Stimulated activated CD4-positive, alpha-beta T cell treated with anti-CD3 and anti-CD28 coated beads, TNF-alpha, amount 100 ng/mL, for 1 hour (primary cell): ENCODE measurements around the gene HRH1.

Experiments used
- DNase-seq, 3 donors: peaks; one replicate each; pipeline ENCODE4 v3.0.0-alpha.2; 2020; ENCODE audit warnings: low read depth in 3 of 3, low spot score in 1 of 3

HRH1 gene

DNA sequence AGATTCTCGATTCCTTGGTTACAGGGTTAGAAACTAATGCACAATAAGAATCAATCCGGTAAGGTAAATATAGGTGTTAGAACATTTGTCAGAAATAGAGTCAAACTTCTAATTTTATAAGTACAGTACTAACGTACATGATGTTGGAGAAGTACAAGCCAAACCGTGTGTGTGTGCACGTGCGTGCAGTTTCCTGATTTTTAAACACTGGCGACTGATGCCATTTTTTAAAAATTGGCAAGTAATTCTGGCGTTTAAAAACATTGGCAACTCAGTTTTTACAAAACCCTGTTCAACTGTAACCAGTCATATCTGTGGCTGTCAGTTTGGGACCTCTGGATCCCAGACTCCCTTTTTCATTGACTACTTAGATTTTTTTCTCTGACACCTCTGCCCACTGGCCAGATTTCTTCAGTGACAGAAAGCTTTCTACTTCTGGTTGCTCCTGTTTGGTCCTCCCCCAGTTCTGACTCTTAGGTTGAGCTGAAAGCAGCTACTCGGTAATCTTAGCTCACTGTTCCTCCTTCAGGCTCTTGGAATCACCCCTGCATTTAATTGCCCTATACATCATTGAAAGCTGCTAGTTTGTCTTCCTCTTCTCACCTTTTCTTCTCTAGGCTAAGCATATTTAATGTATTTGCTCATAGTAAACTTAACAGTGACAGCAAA, 118.7 kb downstream of the HRH1 start:
- no peak for DNase-seq

DNA sequence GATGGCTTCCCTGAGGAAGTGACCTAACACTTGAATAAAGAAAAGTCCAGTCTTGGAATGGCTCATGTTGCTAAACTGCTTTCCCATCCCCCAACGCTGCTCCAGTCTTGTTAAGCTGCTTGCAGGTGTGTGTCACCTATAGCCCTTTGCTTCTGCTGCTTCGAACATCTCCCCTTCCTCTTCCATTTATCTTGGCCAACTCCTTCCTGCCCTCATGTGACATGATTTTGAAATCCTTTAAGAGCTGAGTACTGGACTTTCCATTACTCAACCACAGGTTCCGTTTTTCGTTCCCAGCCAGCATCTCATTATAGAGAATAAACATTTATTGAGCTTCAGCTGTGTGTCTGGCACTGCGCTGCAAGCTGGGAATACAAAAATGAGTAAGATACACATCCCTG, 119.6 kb downstream of the HRH1 start:
- no peak for DNase-seq

DNA sequence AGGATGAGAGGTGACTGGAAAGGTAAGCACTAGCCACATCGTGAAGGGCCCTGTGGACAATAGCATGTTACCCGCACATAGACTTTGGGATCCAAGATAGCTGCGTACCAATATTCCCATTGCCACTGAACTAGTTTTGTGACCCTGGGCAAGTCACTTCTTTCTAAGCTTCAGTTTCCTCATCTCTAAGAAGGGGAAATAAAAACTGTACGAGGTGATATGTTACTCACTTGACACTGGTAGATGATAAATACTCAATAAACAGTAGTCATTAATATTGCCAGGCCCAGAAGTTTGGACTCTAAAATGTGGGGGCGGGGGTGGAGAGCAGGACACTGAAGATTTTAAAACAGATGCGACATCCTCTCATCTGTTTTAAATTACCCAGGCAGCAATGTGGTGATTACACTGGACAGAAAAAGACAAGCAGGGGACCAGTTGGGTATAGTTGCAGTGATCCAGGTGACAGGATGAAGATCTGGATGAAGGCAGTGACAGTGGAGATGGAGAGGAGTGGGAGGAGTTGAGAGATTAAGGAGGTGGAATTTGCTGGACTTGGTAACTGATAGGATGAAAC, 120.4 kb downstream of the HRH1 start:
- no peak for DNase-seq

DNA sequence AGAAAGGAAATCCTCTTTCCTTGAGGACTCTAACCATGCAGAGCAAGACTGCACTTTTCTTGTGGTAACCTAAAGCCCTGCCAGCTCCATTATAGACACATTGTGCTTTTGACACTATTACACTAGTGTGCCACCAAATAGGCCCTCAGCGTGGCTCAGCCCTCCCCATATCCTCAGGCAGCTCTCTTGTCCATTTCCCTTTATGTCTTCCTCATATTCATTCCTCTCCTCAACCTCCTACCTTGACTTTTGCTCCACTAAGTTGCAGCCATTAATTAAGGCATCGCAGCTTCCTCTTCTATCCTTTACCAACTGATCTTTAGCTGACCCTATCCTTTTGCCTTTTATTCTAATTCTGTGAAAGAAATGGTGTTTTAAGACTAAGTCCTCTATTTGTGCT, 121.6 kb downstream of the HRH1 start:
- no peak for DNase-seq

DNA sequence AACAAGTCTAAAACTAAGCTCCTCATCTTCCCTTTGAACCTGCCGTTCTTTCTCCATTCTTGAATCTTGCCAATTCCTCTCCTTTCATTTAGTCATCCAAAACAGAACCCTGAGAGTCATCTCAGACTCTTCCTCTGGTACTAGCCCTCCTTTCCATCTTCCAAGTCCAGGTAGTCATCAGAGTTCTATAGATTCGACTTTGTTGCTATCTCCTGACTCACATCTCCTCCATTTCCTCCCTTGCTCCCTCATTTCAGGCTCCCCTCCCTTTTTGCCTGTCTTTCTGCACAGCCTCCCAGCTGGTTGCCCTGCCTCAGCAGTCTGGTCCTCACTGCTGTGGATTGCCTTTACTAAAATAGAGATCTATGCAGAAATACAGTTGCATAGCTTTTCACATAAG, 122.6 kb downstream of the HRH1 start:
- no peak for DNase-seq

DNA sequence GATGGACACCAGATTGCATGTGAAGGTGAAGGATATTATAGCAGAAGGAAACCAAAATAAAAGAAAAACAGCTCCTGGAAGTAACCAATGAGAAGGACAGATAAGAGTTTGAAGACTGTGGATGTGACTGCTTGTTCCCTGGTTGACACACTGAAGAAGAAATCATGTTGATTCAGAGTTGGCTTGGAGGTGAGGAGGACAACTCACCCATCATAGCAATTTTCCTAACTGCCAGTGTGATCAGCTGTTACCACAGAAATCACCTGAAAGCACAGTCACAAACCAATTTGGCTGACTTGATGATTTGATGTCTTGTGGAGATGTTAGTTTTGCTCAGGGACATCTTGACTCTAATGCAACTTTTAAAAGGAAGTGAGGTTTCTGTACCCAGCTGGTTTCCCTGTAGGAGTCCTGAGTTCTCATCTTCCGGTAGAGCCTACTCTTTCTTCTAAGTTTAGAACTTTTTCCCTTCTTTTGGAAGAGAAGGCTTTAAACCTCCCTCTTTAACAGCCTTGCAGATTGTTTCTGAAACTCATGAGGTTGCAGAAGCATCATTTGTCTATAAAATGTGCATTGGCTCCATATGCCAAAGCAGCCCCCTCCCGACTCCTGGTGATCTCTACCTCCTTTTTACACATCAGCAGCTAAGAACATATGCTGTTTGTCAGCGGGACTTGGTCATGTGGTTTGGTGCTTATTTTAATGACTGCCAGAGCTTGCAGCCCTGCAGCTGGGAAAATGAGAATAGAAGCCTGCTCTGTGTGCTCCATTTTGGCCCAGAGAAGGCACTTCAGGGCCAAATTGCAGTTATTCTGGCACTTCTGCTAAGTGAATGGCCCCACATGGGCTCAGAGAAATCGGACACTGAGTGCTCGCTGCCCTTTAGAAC, 128.2 kb downstream of the HRH1 start:
- no peak for DNase-seq

DNA sequence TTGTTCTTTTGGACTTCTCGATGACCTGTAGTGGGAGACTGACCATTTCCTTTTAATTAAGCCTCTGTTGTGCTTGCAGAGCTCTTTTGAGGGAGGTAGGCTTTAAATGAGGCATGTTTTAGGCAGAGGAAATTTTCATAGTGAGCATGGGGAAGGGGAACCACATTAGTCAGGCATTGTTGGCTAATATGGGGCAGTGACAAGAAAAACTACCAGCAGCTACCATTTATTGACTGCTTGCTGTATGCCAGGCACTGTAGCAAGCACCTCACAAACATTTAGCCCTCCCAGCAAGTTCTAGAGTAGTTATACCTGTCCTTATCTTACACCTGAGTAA, 128.8 kb downstream of the HRH1 start:
- no peak for DNase-seq

DNA sequence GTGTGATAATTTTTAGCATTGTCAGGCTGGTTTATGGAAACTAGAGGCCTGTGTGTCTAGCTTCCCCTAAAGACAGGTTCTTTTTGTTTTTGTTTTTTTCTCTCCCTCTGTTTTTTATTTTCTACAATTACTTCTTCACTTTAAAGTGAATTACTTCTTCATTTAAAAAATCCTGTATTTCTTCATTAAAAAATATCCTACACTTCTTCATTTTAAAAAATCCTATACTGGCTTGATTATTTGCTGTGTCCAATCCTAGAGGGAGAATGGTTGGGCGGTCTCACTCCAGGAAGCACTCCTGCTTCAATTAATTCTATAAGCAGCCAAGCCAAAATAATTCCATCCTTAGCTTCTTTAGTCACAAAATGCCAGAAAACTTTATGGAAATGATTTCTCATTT, 129.7 kb downstream of the HRH1 start:
- no peak for DNase-seq

DNA sequence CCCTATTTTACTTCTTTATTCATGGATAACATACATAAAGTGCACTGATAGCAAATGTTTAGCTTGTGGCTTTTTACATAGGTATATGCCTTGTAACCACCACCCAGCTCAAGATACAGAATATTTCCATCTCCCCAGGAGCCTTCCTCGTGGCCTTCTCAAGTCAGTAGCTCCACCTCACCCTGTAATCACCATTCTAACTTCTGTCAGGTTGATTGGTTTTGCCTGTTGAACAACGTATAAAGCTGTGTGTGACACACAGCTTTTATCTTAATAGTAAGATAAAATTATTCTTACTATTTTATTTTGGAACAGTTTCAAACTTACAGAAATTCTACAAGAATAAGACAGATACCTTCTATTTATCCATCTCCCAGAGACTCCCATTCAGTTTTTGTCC, 131.2 kb downstream of the HRH1 start:
- no peak for DNase-seq

DNA sequence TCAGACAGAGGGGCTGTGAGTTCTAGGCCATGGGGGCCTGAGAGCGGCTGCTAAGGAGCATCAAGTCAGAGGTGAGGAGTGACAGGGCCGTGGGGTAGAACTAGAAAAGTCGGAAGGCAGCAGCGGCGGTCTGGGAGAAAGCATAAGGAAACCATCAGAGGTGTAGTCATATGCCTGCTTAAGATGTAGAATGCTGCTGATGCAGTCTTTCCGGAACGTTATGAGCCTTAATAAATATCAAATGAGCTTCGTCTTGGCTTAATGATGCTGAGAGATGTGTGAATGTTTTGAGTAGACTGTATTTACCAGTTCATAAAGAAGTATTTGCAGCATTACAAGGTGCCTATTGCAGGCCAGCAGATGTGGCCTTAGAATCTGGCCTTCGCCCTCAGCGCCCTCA, 133.1 kb downstream of the HRH1 start:
- DNase-seq = no peak

DNA sequence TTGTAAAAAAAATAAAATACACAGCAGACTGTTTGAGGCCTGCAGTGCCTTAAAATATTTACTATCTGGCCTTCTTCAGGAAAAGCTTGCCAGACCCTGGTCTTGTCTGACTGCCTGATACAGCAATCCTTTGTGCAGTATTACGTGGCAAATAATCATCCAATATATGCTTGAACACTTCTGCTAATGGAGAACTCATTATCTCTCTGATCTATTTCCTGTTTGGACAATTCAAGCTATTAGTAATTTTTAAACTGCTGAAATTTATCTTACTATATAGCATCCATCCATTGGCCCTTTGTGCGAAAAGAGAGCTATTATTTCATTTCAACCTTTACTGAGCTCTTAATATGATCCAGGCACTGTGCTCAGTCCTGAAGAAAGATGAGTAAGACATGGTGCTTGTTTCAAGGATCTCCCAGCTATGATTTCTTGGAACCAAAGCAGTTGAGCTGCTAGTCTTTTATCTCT, 133.8 kb downstream of the HRH1 start:
- DNase-seq = no peak

DNA sequence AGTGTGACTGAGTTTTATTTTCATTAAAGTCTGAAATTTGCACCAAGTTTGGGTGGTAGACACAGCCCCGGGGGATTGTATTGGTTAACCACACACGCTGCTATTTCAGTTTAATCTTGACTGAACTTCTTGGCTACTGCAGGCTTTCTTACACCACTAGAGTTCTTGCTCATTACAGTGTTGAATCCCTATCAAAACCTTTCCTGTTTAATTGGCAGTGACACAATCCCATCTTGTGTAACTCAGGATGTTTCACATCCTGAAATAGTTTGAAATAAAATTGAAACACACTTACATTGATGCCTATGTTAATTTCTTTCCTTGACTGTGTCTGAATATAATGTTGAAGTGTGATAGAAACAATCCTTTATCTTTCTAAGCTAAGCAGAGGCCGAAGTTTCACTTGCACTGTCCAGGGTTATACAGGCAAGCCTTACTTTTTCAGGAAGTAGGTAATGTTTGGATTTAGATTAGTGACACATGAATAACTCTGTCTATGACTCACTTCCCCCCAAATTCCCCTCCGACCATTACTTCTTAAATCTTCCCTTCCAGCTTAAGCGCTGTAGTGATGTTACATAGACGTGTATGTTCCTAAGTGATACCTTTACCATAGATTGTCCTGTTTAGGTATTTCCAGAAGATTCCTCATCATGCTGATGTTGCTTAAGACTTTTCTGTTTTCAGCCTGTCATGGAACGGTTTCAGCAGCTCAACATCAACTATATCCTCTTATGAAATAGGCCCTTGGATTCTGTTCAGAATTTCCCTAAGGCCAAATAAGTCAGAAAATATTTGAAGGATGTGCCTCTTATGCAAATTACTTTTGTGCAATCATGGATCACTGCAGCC, 134.7 kb downstream of the HRH1 start:
- DNase-seq = no peak

DNA sequence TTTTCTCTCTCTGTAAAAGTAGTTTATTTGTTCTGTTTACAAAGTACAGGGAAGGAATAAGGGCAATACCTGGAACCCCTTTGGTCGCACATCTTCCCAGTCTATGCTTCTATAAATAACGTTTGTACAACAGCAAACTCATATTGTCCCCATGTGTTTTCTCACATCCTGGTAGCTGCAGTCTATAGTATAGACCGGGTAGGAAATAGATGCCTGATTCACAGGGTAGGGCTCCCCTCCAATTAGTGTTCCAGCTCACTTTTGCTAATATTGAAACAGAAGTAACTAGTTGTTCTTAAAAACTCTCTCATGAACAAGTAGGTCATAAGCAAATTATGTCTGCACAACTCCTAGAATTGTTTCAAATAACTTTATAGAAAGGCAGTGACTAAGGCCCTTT, 135.6 kb downstream of the HRH1 start:
- no peak for DNase-seq

DNA sequence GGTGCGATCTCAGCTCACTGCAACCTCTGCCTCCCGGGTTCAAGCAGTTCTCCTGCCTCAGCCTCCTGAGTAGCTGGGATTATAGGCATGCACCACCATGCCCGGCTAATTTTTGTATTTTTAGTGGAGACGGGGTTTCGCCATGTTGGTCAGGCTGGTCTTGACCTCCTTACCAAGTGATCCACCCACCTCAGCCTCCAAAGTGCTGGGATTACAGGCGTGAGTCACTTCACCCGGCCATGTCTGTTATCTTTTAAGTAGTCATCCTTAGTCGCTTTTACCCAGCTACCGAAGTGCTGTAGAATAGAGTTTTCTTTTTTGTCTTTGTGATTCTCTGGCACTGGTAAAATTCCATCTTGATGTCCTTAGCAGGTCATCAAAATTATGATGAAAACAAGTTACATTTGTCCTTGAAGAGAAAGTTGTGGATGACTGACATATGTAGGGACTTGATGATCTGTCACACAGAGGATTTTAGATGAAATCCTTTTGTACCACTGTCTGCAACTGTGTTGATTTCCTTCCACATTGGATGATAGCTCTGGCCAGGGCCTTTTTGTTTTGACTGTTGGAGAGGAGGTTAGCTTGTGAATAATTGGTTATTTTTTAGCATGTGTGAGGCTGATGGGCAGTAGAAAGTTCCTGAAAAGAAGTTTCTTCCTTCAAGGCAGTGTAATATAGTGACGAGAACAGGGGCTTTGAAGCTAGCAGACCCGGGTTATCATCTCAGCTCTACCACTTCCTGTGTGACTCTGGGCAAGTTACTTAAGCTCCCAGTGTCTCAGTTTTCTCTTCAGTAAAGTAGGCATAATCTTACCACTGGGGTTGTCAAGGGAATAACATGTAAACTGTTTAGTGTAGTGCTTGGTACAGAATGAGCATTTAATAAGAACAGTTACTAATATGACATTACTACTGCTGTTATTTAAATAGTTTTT, 136.7 kb downstream of the HRH1 start:
- DNase-seq = no peak

DNA sequence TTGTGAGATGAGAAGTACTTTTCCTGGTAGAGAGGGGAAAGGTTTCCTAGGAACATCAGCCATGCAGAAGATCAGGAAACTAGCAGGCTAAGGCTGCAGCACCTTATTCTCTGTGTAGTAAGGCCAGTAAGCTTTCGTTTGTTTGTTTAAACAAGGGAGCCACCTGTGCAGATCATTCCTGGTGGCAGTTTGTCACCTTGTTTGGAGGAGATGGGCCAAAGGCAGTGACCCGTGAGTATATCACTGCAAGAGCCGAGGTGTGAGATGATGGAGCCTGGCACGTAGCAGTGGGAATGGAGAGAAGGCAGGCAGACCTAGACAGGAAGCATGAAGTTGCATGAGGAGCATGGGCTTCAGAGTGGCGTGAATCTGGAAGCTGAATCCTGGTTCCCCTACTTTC, 137.5 kb downstream of the HRH1 start:
- no peak for DNase-seq

DNA sequence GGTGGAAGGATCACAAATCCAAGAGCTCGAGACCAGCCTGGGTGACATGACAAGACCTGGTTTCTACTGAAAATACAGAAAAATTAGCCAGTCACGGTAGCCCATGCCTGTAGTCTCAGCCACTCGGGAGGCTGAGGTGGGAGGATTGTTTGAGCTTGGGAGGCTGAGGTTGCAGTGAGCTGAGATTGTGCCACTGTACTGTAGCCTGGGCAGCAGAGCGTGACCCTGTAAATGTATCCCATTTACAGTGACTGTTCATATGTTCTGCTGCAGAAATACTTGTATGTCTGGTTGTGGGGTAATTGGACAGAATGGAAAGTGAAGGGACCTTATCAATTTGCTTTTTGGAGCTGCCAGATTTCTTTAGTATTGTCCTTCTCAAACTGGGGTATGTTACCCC, 142.8 kb downstream of the HRH1 start:
- DNase-seq = no peak

DNA sequence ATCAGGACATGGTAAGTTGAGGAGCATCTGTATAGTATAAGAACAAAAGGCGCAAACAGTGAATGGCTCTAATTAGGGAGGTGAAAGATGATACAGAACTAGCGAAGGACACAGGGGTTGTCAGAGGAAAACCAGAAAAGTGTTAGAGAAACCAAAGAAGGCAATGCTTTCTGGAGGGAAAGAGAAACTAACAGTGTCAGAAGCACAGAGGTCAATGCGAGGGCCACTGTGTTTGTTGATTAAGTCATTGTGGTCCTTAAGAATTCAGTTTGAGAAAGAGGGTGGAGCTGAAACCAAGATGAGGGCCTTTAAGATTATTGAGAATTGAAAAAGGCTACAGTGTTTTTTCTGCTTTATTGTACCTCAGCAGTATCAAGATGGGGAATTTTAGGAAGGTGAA, 146.7 kb downstream of the HRH1 start:
- no peak for DNase-seq

DNA sequence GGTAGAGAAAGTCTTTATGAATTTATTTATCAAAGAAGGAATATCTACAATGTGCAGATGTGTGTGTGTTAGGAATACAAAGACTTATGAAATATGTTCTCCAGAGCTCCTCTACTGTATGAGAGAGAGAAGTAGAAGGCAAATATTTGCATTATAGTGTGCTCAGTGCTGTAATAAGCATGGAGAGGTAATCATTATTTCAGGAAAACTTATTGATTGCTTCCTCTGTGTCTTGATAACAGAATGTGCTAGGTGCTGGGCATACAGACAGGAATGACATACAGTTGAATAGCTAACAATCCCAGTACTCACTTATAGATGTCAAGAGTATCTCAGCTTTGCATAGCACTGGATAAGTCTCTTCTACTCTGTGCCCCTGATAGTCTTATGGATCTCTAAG, 148.2 kb downstream of the HRH1 start:
- no peak for DNase-seq

DNA sequence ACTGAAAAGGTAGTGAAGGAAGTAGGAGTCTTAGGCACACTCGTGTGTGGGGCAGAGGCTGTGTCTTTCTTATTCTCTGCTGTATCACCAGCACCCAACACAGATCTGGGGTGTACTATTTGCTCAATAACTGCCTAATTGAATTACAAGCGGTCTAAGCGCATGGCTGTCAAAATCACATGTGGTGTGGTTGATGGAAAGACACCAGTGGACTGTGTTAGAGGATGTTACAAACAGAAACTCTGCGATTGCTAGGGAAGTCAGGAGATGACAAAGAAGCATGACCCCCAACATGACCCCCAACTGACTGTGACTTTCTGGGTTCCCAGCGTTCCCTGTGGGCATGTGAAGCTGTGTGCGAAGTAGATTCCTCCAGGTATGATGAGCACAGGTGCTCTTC, 149.9 kb downstream of the HRH1 start:
- no peak for DNase-seq

DNA sequence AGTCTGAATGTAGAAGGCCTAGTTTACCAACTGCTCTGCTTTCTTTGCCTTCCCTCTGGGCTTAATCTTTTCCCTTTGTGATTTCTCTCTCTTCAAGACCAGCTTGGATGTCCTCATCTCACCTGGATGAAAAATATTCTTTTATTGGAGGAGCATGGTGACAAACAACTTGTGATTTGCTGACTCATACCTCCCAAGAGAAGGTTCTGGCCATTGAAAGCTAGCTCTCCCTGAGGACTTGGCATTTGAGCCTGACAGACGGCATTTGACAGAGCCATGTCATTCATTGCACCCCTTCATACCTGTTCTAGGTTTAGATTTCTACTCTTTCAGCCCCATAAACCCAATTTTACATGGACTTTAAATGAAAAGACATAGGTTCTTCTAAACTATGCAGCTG, 151.2 kb downstream of the HRH1 start:
- no peak for DNase-seq
